Esophagus (tissue), 2 donors: Measurements from ENCODE around the gene TRAF4. TPM values are rescaled to one million over a fixed set of nuclear protein-coding genes. Genes with fewer than 3 reads are reported as not detected.
A peak's percentile ranks its signal among the peaks of the same experiment; 100 is the strongest.

Experiments used
- H3K27ac ChIP-seq, 2 donors: one replicate each; pipeline ENCODE4 v1.5.1; 2013; ENCODE audit warnings: low read depth in 2 of 2, mild to moderate bottlenecking in 2 of 2, inconsistent platforms in 1 of 2, low read length in 1 of 2, moderate library complexity in 1 of 2
- H3K27me3 ChIP-seq, 2 donors: one replicate each; pipeline ENCODE4 v1.6.1; 2013; ENCODE audit warnings: low read length in 2 of 2, control low read depth in 1 of 2, mild to moderate bottlenecking in 1 of 2; ENCODE audit not compliant: insufficient read depth in 2 of 2, control insufficient read depth in 1 of 2
- H3K36me3 ChIP-seq, 2 donors: one replicate each; pipeline ENCODE4 v1.6.1; 2013; ENCODE audit warnings: low read length in 1 of 2; ENCODE audit not compliant: control insufficient read depth in 2 of 2, insufficient read depth in 2 of 2
- H3K4me1 ChIP-seq, 2 donors: one replicate each; pipeline ENCODE4 v1.6.1; 2013; ENCODE audit warnings: low read length in 1 of 2; ENCODE audit not compliant: control insufficient read depth in 2 of 2, insufficient read depth in 2 of 2
- H3K4me3 ChIP-seq, 2 donors: one replicate each; pipeline ENCODE4 v1.5.1; 2013; ENCODE audit warnings: low read length in 2 of 2, mild to moderate bottlenecking in 2 of 2, low read depth in 1 of 2, moderate library complexity in 1 of 2
- H3K9me3 ChIP-seq, 2 donors: one replicate each; pipeline ENCODE4 v1.6.1; 2013; ENCODE audit warnings: mild to moderate bottlenecking in 2 of 2, low read depth in 1 of 2, low read length in 1 of 2, moderate library complexity in 1 of 2; ENCODE audit not compliant: control insufficient read depth in 2 of 2, insufficient read depth in 1 of 2
- WGBS, 2 donors: extraction: QIAGEN DNeasy Blood & Tissue Kit; methylation state at CpG; one replicate each; pipeline ENCODE4 v1.1.7; 2013; 5-methylcytosine and 5-hydroxymethylcytosine counted together
- polyA plus RNA-seq, 2 donors: library from polyadenylated mRNA; stranded (reverse); fragments of 200-250 nt; gene quantifications; one replicate each; pipeline ENCODE4 v1.2.3, GENCODE V29; 2013
- donor health status: healthy with polysubstance abuse.
- donor health status: Bipolar disorder and iron deficiency.

The TRAF4 gene
- polyA plus RNA-seq, 2 donors = 30.0 to 34.6 TPM

DNA sequence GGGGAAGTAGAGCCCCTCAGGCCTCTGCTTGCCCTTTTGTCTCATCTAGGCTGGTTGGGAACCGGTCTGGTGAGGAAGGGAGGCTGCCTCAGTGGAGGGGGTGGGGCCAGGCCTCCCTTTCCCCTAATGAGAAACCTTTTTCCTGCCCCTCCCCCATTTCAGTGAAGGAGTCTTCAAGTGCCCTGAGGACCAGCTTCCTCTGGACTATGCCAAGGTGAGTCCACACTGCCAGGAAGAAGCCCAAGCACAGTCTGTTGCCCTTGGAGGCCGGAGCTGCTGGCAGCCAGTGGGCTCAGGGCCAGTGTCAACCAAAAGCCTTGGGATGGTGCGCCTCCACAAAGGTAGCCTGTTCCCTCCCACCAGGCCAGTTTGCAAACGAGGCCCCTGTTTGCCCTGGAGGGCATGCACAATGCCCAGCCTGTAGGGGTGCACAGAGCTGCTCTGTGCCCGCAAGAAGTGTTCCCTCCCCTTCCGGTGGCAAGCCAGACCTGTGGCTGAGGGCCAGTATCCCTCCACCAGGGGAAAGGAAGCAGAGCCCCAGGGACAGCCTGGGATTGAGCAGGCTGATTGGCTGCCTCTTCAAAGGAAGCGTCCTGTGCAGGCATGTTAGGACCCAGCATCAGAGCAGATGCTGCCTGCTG, 3.4 kb downstream of the TRAF4 start:
- Histone ChIP-seq H3K4me1 (peaks cover 7 to 42% of the 10 kb centered on the region in 2 donors), H3K36me3 (peaks cover 13 to 27% of the 10 kb centered on the region in 2 donors), H3K4me3 (peak overlapping the region; percentile 27 to 74), H3K27ac (peak overlapping the region; percentile 93 to 97), H3K9me3 (no peaks in the 10 kb centered on the region), H3K27me3 (no peaks in the 10 kb centered on the region)
- WGBS, 2 donors = 34 to 38% methylated on average over 7 of the region's 7 CpGs

DNA sequence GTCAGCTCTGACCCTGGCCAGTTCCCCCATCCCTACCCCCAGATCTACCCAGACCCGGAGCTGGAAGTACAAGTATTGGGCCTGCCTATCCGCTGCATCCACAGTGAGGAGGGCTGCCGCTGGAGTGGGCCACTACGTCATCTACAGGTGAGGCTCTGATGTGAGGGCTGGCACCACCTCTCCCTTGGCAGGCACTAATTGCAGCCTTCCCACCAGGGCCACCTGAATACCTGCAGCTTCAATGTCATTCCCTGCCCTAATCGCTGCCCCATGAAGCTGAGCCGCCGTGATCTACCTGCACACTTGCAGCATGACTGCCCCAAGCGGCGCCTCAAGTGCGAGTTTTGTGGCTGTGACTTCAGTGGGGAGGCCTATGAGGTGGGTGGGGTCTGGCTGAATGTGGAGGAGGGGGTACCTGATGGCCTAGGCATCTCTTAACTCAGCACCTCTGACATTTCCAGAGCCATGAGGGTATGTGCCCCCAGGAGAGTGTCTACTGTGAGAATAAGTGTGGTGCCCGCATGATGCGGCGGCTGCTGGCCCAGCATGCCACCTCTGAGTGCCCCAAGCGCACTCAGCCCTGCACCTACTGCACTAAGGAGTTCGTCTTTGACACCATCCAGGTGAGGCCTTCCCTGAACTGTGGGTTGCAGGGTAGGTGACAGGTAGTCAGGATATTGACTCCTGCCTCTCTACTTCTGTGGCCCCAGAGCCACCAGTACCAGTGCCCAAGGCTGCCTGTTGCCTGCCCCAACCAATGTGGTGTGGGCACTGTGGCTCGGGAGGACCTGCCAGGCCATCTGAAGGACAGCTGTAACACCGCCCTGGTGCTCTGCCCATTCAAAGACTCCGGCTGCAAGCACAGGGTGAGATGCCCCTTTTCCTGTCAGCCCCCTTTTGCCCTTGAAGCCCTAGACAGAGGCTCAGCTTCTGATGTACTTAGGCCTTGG, 4.3 kb downstream of the TRAF4 start:
- WGBS, 2 donors = 61 to 66% methylated on average over 18 of the region's 18 CpGs
- no peaks in the 10 kb centered on the region for H3K9me3 ChIP-seq
- no peaks in the 10 kb centered on the region for H3K27me3 ChIP-seq
- H3K4me1 ChIP-seq = peaks cover 7 to 42% of the 10 kb centered on the region in 2 donors
- peak overlapping the region; percentile 40 to 97 for H3K27ac ChIP-seq
- H3K36me3 ChIP-seq = peaks cover 13 to 29% of the 10 kb centered on the region in 2 donors
- H3K4me3 ChIP-seq = peak overlapping the region in 1 of 2 donors; percentile 18

DNA sequence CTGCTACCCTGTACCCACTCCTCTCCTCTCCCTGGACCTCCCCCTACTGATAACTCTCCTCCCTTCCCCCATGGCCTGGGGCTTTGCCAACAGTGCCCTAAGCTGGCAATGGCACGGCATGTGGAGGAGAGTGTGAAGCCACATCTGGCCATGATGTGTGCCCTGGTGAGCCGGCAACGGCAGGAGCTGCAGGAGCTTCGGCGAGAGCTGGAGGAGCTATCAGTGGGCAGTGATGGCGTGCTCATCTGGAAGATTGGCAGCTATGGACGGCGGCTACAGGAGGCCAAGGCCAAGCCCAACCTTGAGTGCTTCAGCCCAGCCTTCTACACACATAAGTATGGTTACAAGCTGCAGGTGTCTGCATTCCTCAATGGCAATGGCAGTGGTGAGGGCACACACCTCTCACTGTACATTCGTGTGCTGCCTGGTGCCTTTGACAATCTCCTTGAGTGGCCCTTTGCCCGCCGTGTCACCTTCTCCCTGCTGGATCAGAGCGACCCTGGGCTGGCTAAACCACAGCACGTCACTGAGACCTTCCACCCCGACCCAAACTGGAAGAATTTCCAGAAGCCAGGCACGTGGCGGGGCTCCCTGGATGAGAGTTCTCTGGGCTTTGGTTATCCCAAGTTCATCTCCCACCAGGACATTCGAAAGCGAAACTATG, 5.2 kb downstream of the TRAF4 start:
- no peak overlapping the region for H3K4me3 ChIP-seq
- 50 to 59% methylated on average over 18 of the region's 18 CpGs for WGBS, 2 donors
- H3K27ac ChIP-seq = peak overlapping the region in 1 of 2 donors; percentile 59
- no peaks in the 10 kb centered on the region for H3K27me3 ChIP-seq
- peaks cover 13 to 29% of the 10 kb centered on the region in 2 donors for H3K36me3 ChIP-seq
- peaks cover 7 to 38% of the 10 kb centered on the region in 2 donors for H3K4me1 ChIP-seq
- no peaks in the 10 kb centered on the region for H3K9me3 ChIP-seq

DNA sequence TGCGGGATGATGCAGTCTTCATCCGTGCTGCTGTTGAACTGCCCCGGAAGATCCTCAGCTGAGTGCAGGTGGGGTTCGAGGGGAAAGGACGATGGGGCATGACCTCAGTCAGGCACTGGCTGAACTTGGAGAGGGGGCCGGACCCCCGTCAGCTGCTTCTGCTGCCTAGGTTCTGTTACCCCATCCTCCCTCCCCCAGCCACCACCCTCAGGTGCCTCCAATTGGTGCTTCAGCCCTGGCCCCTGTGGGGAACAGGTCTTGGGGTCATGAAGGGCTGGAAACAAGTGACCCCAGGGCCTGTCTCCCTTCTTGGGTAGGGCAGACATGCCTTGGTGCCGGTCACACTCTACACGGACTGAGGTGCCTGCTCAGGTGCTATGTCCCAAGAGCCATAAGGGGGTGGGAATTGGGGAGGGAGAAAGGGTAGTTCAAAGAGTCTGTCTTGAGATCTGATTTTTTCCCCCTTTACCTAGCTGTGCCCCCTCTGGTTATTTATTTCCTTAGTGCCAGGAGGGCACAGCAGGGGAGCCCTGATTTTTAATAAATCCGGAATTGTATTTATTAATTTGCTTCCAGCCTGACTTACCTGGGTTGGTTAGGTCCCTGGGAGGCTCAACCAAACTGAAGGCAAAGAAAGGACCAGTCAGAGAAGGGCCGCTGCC, 5.8 kb downstream of the TRAF4 start:
- 51 to 56% methylated on average over 11 of the region's 11 CpGs for WGBS, 2 donors
- H3K27me3 ChIP-seq = no peaks in the 10 kb centered on the region
- H3K4me1 ChIP-seq = peaks cover 7 to 37% of the 10 kb centered on the region in 2 donors
- peaks cover 13 to 29% of the 10 kb centered on the region in 2 donors for H3K36me3 ChIP-seq
- peak overlapping the region; percentile 8 to 59 for H3K27ac ChIP-seq
- no peak overlapping the region for H3K4me3 ChIP-seq
- no peaks in the 10 kb centered on the region for H3K9me3 ChIP-seq

DNA sequence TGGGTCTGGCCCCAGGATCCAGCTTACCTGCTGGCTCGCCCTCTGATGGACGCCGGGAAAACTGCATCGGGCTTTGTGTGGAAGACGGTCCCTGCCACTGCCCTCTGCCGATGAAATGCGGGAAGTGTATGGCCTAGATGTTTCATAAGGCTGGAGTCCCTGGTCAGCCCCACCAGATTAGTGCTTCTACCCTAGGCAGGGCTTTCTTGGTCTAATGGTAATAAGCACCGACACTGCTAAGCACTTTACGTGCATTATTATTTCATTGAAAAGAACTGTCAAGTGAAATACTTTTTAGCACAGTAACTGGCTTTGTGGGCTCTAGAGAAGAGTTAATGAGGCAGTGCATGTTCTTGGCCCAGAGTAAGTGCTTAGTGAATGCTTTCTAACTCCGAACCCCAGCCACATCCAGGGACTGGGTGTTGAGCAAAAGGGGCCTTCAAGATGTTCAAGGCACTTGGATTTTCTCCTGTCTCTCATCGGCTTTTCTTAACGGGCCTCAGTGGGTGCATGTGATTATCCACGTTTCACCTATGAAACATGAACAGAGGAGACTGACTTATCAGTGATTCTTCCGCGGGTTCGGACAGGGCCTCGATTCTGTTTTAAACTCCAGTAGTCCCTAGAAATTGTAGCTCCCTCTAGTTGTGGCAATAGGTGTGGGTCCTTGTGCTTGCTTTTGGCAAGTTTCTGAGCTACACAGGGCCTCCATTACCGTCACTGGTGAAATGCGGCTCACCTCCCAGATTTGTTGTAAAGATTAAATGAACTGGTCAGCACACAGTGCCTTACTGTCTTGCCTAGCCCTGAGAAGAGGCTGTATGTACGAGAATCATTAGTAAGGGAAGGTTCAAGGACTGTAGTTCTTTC, 6.6 kb downstream of the TRAF4 start:
- Histone ChIP-seq H3K9me3 (no peaks in the 10 kb centered on the region), H3K36me3 (peaks cover 13 to 29% of the 10 kb centered on the region in 2 donors), H3K4me1 (peaks cover 4 to 34% of the 10 kb centered on the region in 2 donors), H3K27me3 (no peaks in the 10 kb centered on the region), H3K27ac (no peak overlapping the region), H3K4me3 (no peak overlapping the region)
- WGBS, 2 donors = 25 to 30% methylated on average over 20 of the region's 20 CpGs

DNA sequence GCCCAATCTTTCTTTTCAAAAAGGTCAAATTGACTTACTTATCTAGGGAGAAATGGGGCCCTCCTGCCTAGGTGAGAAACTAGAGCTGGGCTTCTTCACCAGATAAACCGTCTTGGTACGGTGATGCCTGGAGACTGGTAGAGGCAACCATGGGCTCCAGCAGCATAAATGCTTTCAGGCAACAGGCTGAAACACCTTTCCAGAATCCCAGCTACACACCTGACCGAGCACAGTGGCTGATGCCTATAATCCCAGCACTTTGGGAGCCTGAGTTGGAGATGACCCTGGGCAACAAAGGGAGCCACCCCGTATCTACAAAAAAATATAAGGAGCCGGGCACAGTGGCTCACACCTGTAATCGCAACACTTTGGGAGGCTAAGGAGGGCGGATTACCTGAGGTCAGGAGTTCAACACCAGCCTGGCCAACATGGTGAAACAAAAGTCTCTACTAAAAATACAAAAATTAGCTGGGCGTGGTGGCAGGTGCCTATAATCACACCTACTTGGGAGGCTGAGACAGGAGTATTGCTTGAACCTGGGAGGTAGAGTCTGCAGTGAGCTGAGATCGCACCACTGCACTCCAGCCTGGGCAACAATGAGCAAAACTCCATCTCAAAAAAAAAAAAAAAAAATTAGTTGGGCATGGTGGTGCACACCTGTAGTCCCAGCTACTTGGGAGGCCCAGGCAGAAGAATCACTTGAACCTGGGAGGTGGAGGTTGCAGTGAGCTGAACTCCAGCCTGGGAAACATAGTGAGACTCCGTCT, 8.0 kb downstream of the TRAF4 start:
- peaks cover 13 to 29% of the 10 kb centered on the region in 2 donors for H3K36me3 ChIP-seq
- 93 to 94% methylated on average over 10 of the region's 10 CpGs for WGBS, 2 donors
- peaks cover 0 to 26% of the 10 kb centered on the region in 2 donors for H3K4me1 ChIP-seq
- H3K27ac ChIP-seq = no peak overlapping the region
- H3K27me3 ChIP-seq = no peaks in the 10 kb centered on the region
- no peak overlapping the region for H3K4me3 ChIP-seq
- no peaks in the 10 kb centered on the region for H3K9me3 ChIP-seq

DNA sequence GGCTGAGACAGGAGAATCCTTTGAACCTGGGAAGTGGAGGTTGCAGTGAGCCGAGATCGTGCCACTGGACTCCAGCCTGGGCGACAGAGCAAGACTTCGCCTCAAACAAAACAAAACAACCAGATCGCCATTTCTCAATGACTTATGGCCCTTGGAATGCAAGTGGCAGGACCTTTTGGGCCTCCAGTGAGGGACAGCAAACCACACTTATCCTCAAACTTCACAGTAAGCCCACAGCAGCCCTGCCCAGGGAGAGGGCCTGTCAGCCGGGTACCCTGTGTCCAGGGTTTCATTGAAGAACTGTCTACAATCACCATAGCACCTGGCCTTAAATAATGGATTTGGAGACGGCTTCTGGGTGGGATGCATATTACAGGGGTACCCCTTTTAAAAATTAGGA, 11.7 kb downstream of the TRAF4 start:
- Histone ChIP-seq H3K4me1 (peaks cover 0 to 2% of the 10 kb centered on the region in 2 donors), H3K9me3 (no peaks in the 10 kb centered on the region)
- WGBS, 2 donors = 86 to 88% methylated on average over 7 of the region's 7 CpGs

More for the DNA sequence above, 11.7 kb downstream of the TRAF4 start:
- Histone ChIP-seq H3K27ac (no peak overlapping the region), H3K36me3 (peaks cover 0 to 18% of the 10 kb centered on the region in 2 donors), H3K4me3 (no peak overlapping the region), H3K27me3 (no peaks in the 10 kb centered on the region)
